Measurements from ENCODE around the gene RHEX. TPM values are rescaled to one million over a fixed set of nuclear protein-coding genes. Genes with fewer than 3 reads are reported as not detected.

The RHEX gene
- total RNA-seq, 6 experiments from 2014 or later: not detected

DNA sequence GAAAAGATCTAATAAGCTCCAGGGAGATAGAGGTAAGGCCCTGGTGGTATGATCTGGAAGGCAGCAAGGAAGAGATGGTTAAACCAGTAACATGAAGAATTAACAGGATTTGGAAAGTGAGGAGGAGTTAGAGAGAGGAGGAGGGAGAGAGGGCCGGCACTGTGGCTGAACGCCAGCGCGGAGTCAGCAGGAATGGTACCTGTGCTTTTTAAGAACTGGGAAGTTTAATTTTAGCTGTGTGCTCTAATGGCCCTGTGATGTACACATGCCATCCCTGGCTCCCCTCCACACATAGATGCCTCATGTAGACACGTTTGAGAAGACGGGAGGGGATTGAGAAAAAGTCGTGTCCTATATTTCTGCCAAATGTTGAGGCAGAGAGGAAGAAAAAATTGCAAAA lies 78.1 kb downstream of the RHEX start:
- H3K4me1 Mint-ChIP-seq (ENCODE audit: low read depth): peaks cover 13% of the 10 kb centered on the region; the same call in 1 of the 2 replicates
- H3K36me3 Mint-ChIP-seq (ENCODE audit: low read depth): no peaks in the 10 kb centered on the region
- H3K27ac Mint-ChIP-seq: no peak overlapping the region
- TF ChIP-seq, protein P1, sequence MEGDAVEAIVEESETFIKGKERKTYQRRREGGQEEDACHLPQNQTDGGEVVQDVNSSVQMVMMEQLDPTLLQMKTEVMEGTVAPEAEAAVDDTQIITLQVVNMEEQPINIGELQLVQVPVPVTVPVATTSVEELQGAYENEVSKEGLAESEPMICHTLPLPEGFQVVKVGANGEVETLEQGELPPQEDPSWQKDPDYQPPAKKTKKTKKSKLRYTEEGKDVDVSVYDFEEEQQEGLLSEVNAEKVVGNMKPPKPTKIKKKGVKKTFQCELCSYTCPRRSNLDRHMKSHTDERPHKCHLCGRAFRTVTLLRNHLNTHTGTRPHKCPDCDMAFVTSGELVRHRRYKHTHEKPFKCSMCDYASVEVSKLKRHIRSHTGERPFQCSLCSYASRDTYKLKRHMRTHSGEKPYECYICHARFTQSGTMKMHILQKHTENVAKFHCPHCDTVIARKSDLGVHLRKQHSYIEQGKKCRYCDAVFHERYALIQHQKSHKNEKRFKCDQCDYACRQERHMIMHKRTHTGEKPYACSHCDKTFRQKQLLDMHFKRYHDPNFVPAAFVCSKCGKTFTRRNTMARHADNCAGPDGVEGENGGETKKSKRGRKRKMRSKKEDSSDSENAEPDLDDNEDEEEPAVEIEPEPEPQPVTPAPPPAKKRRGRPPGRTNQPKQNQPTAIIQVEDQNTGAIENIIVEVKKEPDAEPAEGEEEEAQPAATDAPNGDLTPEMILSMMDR (IDR thresholded peaks at IDR 0.05): no peak
- H3K27me3 Mint-ChIP-seq (ENCODE audit: insufficient read depth): peaks cover 35% of the 10 kb centered on the region
- no peak overlapping the region for H3K4me3 Mint-ChIP-seq
- H3K9me3 Mint-ChIP-seq: no peaks in the 10 kb centered on the region
- DNase-seq: no peak

DNA sequence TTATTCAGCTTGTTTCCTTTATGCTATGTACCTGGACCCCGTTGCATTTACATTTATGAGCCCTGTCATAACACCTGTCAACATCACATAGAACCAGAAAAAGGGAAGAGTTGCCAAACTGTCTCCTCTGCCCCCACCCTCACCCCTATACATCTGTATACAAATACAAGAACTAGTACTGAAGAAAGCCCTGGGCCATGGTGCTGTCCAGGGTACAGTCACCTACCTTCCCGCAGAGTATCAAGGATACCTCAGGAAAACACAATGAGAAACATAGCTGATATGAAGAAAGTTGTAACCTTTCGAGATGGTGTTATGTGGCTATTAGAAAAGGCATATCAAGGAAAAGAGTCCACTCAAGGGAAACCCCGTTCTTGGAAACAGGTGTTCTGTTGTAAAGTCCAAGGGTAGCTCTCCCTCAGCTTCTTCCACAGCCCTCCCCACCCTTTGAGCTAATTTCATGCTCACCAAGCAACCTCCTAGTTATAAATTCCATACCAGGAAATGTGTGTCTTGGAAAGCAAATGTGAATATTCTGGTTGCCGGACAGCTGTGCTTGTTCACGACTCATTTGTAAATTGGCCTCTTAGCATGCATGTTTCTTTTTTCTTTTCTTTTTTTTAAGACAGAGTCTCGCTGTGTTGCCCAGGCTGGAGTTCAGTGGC lies 80.9 kb downstream of the RHEX start:
- no peak for DNase-seq
- no peaks in the 10 kb centered on the region for H3K36me3 Mint-ChIP-seq (ENCODE audit: low read depth)
- H3K9me3 Mint-ChIP-seq: 0 out of 2 replicates have a peak, but pooled peaks cover 3% of the 10 kb centered on the region
- H3K4me1 Mint-ChIP-seq (ENCODE audit: low read depth): no peaks in the 10 kb centered on the region
- TF ChIP-seq, protein P1 (IDR thresholded peaks at IDR 0.05): no peak
- H3K27ac Mint-ChIP-seq: no peak overlapping the region
- H3K27me3 Mint-ChIP-seq (ENCODE audit: insufficient read depth): peaks cover 47% of the 10 kb centered on the region
- H3K4me3 Mint-ChIP-seq: no peak overlapping the region

DNA sequence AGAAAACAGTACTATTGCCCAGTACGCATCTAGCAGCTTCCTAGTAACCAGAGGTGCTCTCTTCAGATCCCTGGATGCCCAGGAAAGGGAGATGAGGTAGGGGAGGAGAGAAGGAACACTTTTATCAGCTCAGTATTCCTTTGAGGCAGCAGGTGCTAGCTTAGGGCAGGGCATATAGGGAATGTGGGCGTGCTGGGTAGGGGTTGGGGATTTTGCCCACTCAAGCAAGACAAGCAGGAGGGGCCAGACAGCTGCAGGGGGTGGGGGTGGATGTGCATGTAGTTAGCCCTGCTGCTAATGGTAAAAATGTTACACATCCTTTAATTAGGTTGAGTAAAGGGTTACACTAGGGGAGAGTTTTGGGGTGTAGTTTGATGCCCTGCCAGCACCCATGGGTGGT lies 82.3 kb downstream of the RHEX start:
- Mint-ChIP-seq H3K36me3 (ENCODE audit: low read depth) (no peaks in the 10 kb centered on the region), H3K27me3 (ENCODE audit: insufficient read depth) (peaks cover 57% of the 10 kb centered on the region), H3K4me1 (ENCODE audit: low read depth) (no peaks in the 10 kb centered on the region), H3K4me3 (no peak overlapping the region), H3K9me3 (0 out of 2 replicates have a peak, but pooled peaks cover 3% of the 10 kb centered on the region), H3K27ac (no peak overlapping the region)
- TF ChIP-seq, protein P1 (IDR thresholded peaks at IDR 0.05): no peak
- no peak for DNase-seq

DNA sequence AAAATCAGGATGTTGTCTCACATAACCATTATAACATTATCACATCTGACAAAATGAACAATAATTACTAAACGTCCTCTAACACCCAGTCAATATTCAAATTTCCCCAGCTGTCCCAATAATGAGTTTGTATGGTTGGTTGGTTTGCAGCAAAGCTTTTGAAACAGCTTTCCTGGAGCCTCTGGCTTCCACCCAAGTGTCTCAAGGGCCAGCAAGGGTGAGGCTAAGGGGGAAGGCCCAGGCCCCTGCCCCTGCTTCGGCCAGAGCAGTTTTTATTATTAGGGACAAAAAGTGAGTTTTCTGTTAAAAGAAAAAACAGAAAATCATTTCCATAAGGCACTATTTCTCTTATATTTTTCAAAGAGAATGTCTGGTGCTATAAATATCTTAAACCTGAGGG lies 83.3 kb downstream of the RHEX start:
- DNase-seq: no peak
- Mint-ChIP-seq H3K27ac (no peak overlapping the region), H3K4me3 (no peak overlapping the region), H3K36me3 (ENCODE audit: low read depth) (no peaks in the 10 kb centered on the region), H3K4me1 (ENCODE audit: low read depth) (no peaks in the 10 kb centered on the region), H3K27me3 (ENCODE audit: insufficient read depth) (peaks cover 59% of the 10 kb centered on the region), H3K9me3 (0 out of 2 replicates have a peak, but pooled peaks cover 3% of the 10 kb centered on the region)
- TF ChIP-seq, protein P1 (IDR thresholded peaks at IDR 0.05): no peak

DNA sequence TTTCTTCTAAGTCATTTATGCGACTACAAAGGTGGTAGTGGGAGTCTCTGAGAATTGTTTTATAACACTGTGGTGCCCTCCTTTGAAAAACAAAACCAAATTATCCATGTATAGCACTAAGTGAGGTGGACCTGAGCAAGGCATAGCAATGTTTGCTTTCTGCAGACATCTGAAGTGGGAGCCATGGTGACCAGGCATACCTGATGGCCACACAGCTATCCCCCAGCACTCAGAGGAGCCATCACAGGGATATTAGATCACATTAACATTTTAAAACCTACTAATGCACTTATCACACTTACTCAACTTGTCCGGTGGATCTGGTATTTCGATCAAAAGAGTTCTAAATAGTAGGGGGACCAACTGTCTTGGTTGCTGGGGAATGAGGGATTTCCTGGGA lies 89.0 kb downstream of the RHEX start:
- Mint-ChIP-seq H3K9me3 (0 out of 2 replicates have a peak, but pooled peaks cover 3% of the 10 kb centered on the region), H3K4me3 (no peak overlapping the region), H3K36me3 (ENCODE audit: low read depth) (no peaks in the 10 kb centered on the region), H3K4me1 (ENCODE audit: low read depth) (no peaks in the 10 kb centered on the region), H3K27ac (no peak overlapping the region), H3K27me3 (ENCODE audit: insufficient read depth) (peaks cover 80% of the 10 kb centered on the region)
- TF ChIP-seq, protein P1 (IDR thresholded peaks at IDR 0.05): no peak
- DNase-seq: no peak
